ENCODE results near the gene SLC25A12. TPM values are rescaled to one million over a fixed set of nuclear protein-coding genes. Genes with fewer than 3 reads are reported as not detected.

SLC25A12 gene
- total and polyA plus RNA-seq, 10 of the 15 experiments (the other 5 are each of a cell fraction or from before 2014, with no cell fraction given): 20.9 to 50.0 (median 33.0) TPM

DNA sequence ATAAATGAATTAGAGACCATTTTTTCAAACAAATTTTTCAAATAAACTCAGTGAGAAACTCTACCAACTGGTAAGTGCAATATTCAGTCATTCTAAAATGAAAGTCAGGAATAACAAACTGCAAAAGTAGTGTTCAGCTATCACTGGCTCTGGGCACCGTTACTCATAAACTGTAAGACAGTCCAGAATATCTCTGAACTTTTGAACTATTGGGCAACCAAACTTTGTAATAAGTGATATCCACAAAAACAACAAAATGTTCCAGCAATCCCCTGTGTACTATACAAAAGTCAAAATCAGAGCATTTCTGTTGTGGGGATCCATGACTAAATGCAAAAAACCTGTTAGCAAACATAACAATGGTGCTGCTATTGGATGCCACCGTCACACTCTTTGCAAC is 56.3 kb downstream of the SLC25A12 start:
- Histone ChIP-seq H3K9me3 (replicated peaks; ENCODE audit: control insufficient read depth, insufficient read depth, low read length) (no peaks in the 10 kb centered on the region; the same call in 2 of the 3 replicates), H3K9ac (ENCODE audit: control insufficient read depth, insufficient read depth, low read length) (no peak overlapping the region), H2AFZ (ENCODE audit: control insufficient read depth, low read depth, low read length) (no peak overlapping the region), H4K20me1 (ENCODE audit: control insufficient read depth, insufficient read depth) (no peaks in the 10 kb centered on the region), H3K4me2 (ENCODE audit: control insufficient read depth, insufficient read depth) (no peak overlapping the region), H3K27ac (ENCODE audit: control insufficient read depth, insufficient read depth) (no peak overlapping the region), H3K27me3 (replicated peaks in 1 of 2; ENCODE audit: control insufficient read depth in 2 of 2, insufficient read depth in 2 of 2, low read length in 1 of 2) (no peaks in the 10 kb centered on the region), H3K79me2 (ENCODE audit: control insufficient read depth, insufficient read depth, low read length) (no peaks in the 10 kb centered on the region), H3K36me3 (ENCODE audit: control insufficient read depth in 2 of 2, insufficient read depth in 2 of 2, low read length in 1 of 2) (peaks cover 8 to 36% of the 10 kb centered on the region in 2 experiments), H3K4me3 (no peak overlapping the region), H3K4me1 (ENCODE audit: control insufficient read depth, insufficient read depth, low read length) (no peaks in the 10 kb centered on the region)
- POLR2A ChIA-PET: no interaction called here
- no peak for DNase-seq (ENCODE audit: low read depth, low spot score)
- TF ChIP-seq, protein P1, sequence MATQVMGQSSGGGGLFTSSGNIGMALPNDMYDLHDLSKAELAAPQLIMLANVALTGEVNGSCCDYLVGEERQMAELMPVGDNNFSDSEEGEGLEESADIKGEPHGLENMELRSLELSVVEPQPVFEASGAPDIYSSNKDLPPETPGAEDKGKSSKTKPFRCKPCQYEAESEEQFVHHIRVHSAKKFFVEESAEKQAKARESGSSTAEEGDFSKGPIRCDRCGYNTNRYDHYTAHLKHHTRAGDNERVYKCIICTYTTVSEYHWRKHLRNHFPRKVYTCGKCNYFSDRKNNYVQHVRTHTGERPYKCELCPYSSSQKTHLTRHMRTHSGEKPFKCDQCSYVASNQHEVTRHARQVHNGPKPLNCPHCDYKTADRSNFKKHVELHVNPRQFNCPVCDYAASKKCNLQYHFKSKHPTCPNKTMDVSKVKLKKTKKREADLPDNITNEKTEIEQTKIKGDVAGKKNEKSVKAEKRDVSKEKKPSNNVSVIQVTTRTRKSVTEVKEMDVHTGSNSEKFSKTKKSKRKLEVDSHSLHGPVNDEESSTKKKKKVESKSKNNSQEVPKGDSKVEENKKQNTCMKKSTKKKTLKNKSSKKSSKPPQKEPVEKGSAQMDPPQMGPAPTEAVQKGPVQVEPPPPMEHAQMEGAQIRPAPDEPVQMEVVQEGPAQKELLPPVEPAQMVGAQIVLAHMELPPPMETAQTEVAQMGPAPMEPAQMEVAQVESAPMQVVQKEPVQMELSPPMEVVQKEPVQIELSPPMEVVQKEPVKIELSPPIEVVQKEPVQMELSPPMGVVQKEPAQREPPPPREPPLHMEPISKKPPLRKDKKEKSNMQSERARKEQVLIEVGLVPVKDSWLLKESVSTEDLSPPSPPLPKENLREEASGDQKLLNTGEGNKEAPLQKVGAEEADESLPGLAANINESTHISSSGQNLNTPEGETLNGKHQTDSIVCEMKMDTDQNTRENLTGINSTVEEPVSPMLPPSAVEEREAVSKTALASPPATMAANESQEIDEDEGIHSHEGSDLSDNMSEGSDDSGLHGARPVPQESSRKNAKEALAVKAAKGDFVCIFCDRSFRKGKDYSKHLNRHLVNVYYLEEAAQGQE (IDR thresholded peaks at IDR 0.05; ENCODE audit: low read depth, low read length): no peak
- TF ChIP-seq, protein P2, sequence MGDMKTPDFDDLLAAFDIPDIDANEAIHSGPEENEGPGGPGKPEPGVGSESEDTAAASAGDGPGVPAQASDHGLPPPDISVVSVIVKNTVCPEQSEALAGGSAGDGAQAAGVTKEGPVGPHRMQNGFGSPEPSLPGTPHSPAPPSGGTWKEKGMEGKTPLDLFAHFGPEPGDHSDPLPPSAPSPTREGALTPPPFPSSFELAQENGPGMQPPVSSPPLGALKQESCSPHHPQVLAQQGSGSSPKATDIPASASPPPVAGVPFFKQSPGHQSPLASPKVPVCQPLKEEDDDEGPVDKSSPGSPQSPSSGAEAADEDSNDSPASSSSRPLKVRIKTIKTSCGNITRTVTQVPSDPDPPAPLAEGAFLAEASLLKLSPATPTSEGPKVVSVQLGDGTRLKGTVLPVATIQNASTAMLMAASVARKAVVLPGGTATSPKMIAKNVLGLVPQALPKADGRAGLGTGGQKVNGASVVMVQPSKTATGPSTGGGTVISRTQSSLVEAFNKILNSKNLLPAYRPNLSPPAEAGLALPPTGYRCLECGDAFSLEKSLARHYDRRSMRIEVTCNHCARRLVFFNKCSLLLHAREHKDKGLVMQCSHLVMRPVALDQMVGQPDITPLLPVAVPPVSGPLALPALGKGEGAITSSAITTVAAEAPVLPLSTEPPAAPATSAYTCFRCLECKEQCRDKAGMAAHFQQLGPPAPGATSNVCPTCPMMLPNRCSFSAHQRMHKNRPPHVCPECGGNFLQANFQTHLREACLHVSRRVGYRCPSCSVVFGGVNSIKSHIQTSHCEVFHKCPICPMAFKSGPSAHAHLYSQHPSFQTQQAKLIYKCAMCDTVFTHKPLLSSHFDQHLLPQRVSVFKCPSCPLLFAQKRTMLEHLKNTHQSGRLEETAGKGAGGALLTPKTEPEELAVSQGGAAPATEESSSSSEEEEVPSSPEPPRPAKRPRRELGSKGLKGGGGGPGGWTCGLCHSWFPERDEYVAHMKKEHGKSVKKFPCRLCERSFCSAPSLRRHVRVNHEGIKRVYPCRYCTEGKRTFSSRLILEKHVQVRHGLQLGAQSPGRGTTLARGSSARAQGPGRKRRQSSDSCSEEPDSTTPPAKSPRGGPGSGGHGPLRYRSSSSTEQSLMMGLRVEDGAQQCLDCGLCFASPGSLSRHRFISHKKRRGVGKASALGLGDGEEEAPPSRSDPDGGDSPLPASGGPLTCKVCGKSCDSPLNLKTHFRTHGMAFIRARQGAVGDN (IDR thresholded peaks at IDR 0.05): no peak
- TF ChIP-seq ZBED1 (IDR thresholded peaks at IDR 0.05; ENCODE audit: borderline replicate concordance): no peak
- SMC1A ChIA-PET (ENCODE audit: uncharacterized antibody, unreplicated experiment): no interaction called here
- in situ Hi-C loops (cut with MboI) (no loop called here), intact Hi-C loops (cut with micrococcal nuclease; ENCODE audit: unreplicated experiment) (no loop called here)
- FAIRE-seq: no peak
- RAD21 ChIA-PET (ENCODE audit: unreplicated experiment): no interaction called here
- 76% methylated on average over 2 of the region's 2 CpGs for WGBS (ENCODE audit: insufficient coverage, insufficient replicate concordance, low lambda C conversion rate, missing lambda C conversion rate)
- CTCF ChIA-PET: no interaction called here
- ATAC-seq: no peak
- no TSS peak for BruUV-seq (replicated peaks)
